Effector memory CD4-positive, alpha-beta T cell (primary cell): Measurements from ENCODE around the gene AP4S1.
A peak's percentile ranks its signal among the peaks of the same experiment; 100 is the strongest.

Experiments used
- DNase-seq, 3 donors: peaks; one replicate each; pipeline ENCODE4 v3.0.0-alpha.2; 2020
- H3K27ac ChIP-seq: 2 replicates; pipeline ENCODE4 v1.7.0; 2013; ENCODE audit warnings: mild to moderate bottlenecking, low read length, moderate library complexity; ENCODE audit not compliant: insufficient read depth, poor library complexity, severe bottlenecking
- H3K27me3 ChIP-seq: replicated peaks from 2 replicates; pipeline ENCODE4 v1.7.0; 2013; ENCODE audit warnings: mild to moderate bottlenecking, low read length; ENCODE audit not compliant: insufficient read depth, control insufficient read depth, poor library complexity, severe bottlenecking
- H3K36me3 ChIP-seq: 2 replicates; pipeline ENCODE4 v1.7.0; 2013; ENCODE audit warnings: mild to moderate bottlenecking, low read length, moderate library complexity; ENCODE audit not compliant: control insufficient read depth, insufficient read depth
- H3K4me1 ChIP-seq: 2 replicates; pipeline ENCODE4 v1.7.0; 2013; ENCODE audit warnings: low read length, mild to moderate bottlenecking; ENCODE audit not compliant: control insufficient read depth, insufficient read depth, poor library complexity, severe bottlenecking
- H3K4me3 ChIP-seq: 2 replicates; pipeline ENCODE4 v1.7.0; 2013; ENCODE audit warnings: low read length, low read depth, mild to moderate bottlenecking; ENCODE audit not compliant: insufficient read depth, poor library complexity, severe bottlenecking
- H3K9me3 ChIP-seq: 2 replicates; pipeline ENCODE4 v1.7.0; 2013; ENCODE audit warnings: mild to moderate bottlenecking, low read length, moderate library complexity; ENCODE audit not compliant: control insufficient read depth

Gene AP4S1

DNA sequence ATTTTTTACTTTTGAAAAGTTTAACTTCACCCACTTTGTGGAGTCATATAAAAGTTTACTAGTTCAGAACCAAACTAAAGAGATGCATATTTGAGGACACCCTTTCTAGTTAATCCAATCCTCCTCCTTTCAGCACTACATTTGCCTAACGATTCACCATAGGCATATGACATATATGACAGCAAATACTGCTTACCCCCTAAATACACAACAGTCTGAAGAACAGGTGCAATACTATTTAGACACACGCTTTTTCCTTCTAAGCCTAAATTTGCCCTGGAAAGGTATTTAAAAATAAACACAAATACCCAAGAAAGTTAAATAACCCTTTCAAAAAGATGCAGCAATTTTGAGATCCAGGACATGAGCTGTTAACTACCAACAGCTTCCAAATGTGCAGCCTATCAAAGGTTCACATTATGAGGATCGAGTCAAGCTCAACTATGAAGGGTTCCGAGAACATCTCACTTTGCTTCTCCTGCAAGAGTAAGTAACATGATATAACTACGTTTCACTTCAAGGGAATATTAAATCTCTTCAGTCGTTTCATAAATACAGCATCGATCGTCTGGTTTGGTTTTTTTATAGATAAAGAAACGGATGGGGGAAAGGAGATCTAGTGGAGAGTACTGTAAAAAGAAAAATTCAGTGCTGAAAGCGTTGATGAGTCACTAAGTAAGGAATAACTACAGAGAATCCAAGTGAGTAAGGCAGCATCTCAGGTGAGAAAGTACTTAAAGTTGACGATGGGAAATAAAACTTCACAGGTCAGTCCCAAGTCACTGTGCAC is 677 bp upstream of the AP4S1 start:
- H3K36me3 ChIP-seq: no peaks in the 10 kb centered on the region
- no peak for DNase-seq
- peak overlapping the region; percentile 96 for H3K4me3 ChIP-seq
- peaks cover 12% of the 10 kb centered on the region for H3K4me1 ChIP-seq
- H3K27ac ChIP-seq: peak overlapping the region; percentile 92
- H3K9me3 ChIP-seq: no peaks in the 10 kb centered on the region
- H3K27me3 ChIP-seq: no peaks in the 10 kb centered on the region

DNA sequence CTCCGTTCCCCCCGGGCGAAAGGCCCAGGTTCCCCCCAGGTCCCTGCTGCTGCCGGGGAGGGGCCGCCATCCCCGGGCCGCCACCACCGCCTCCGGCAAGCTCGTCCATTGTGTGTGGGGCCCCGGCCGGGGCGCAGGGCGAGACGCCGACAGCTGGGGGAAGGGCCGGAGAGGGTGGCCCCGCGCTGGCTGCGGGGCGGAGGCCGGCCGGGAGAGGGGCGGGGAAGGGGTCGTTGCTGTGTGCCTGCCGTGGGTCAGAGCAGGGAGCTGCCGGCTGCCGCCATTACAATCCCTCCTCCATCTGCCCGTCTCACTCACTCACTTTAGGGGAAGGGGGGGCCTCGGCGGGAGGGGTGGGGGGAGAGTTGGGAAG is 614 bp downstream of the AP4S1 start, which contains the start of gene STRN3:
Gene STRN3, minus strand, starts transcription at position 303 of the 373 bp plus-strand sequence. Its CDS starts 194 bp downstream, at position 109.
- Histone ChIP-seq H3K4me3 (peak within 1 kb of the TSS; percentile 96), H3K27ac (peak within 1 kb of the TSS; percentile 92), H3K27me3 (no peaks in the 10 kb centered on the region), H3K36me3 (no peaks in the 10 kb centered on the region), H3K9me3 (no peaks in the 10 kb centered on the region), H3K4me1 (peaks cover 12% of the 10 kb centered on the region)
- DNase-seq: no peak

DNA sequence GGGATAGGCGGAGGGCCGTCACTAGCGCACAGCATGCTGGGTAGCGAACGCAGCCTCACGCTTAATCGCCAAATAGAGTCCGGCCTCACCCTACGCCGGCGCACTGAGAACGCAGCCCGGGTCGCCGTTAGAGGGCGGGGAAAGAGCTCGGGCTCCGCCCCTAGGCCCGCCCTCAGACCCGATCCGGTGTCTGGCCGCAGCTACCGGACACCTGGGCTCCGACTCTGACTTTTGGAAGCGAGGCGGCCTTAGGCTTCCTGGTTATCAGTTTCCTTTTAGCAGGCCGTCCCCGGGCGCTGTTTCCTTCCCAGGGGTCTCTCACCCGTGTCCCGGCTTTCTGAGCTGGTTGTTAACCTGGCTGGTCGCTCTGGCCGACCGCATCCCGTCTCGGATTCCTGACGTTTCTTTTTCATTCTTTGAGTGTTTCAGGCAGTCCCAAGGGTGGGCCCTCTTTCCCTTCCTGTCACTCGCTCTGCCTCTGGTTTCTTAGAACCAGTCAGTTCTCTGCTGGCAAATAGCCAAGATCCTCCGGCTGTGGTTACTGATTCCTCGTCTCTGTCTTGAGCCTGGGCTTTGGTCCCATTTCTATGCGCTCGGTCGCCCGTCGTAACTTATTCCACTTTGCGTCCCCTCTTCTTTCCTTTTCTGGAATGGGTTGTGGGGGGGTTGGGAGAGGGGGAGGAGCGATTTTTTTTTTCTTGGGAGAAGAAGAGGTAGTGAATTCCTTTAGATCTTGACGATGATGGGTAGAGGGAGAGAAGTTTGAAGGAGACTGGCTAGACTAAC is 1.2 kb downstream of the AP4S1 start:
- H3K27ac ChIP-seq: peak overlapping the region; percentile 92
- H3K27me3 ChIP-seq: no peaks in the 10 kb centered on the region
- no peaks in the 10 kb centered on the region for H3K36me3 ChIP-seq
- no peaks in the 10 kb centered on the region for H3K9me3 ChIP-seq
- H3K4me1 ChIP-seq: peaks cover 14% of the 10 kb centered on the region
- peak overlapping the region; percentile 96 for H3K4me3 ChIP-seq
- peak; percentile 81 to 87 (median 84) for DNase-seq

DNA sequence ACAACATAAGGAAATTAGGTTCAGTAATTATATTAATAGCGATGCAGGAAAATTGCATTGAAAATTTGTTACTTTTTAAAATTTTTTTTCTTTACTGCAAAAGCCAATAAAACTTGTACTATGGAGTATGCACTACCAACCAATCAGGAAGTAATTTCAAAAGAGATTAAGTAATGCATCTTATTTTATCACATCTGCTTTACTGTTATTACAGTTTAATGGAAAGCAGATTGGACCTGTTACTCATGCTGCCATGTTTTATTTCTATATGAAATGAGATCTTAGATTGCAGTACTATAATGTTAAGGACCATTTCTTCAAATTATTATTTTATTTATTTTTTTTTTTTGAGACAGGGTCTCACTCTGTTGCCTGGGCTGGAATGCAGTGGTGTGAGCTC is 2.4 kb downstream of the AP4S1 start:
- H3K9me3 ChIP-seq: no peaks in the 10 kb centered on the region
- H3K27me3 ChIP-seq: no peaks in the 10 kb centered on the region
- no peaks in the 10 kb centered on the region for H3K36me3 ChIP-seq
- no peak for DNase-seq
- H3K27ac ChIP-seq: no peak overlapping the region
- H3K4me1 ChIP-seq: peaks cover 15% of the 10 kb centered on the region
- no peak overlapping the region for H3K4me3 ChIP-seq

DNA sequence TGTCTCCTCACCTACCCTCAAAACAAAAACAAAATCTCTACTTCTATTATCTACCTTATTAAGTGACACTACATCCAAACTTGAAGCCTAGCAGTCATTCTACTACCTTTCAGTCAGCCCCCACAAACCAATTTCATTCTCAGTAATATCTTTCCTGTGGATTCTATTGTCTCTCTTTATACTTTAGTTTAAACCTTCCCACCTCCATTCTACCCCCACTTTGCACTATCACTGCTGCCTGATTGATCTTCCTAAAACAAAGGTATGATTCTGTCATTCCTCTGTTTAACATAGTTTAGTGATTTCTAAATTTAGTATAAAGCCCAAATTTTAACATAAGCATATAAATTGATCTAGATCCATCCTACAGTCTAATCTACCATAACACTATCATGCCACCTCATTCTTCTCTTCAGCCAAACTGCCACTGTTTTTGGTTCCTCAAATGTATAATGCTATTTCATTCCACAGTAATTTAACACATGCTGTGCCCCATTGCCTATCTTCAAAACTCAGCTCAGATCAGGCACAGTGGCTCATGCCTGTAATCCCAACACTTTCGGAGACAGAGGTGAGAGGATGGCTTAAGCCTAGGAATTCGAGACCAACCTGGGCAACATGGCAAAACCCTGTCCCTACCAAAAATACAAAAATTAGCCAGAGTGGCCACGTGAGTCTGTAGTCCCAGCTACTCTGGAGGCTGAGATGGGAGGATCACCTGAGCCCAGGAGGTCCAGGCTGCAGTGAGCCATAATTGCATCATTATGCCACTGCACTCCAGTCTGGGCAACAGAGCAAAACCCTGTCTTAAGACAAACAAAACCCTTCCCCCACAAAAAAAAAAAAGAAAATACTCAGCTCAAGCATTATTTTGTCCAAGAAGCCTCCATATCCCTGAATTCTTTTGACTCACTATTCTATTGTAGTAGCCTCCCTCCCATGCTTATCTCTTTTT is 3.8 kb downstream of the AP4S1 start:
- Histone ChIP-seq H3K9me3 (no peaks in the 10 kb centered on the region), H3K4me3 (no peak overlapping the region), H3K27me3 (no peaks in the 10 kb centered on the region), H3K4me1 (peaks cover 10% of the 10 kb centered on the region), H3K27ac (no peak overlapping the region), H3K36me3 (no peaks in the 10 kb centered on the region)
- no peak for DNase-seq

DNA sequence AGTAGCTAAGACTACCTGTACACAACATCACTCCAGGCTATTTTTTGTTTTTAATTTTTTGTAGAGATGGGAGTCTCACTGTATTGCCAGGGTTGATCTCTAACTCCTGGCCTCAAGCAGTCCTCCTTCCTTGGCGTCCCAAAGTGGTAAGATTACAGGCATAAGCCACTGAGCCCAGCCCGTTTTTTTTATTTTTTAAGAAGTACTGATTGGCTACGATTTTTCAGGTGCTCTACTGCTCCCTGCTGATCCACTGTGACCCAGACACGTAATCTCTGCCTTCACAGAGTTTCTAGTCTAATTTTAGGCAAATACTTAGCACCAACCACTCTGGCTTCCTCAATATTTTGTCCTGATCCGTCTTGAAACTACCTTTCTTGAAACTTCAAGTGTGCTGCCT is 5.0 kb downstream of the AP4S1 start:
- Histone ChIP-seq H3K27me3 (no peaks in the 10 kb centered on the region), H3K9me3 (no peaks in the 10 kb centered on the region), H3K4me1 (peaks cover 10% of the 10 kb centered on the region), H3K36me3 (no peaks in the 10 kb centered on the region), H3K27ac (no peak overlapping the region), H3K4me3 (no peak overlapping the region)
- DNase-seq: no peak

DNA sequence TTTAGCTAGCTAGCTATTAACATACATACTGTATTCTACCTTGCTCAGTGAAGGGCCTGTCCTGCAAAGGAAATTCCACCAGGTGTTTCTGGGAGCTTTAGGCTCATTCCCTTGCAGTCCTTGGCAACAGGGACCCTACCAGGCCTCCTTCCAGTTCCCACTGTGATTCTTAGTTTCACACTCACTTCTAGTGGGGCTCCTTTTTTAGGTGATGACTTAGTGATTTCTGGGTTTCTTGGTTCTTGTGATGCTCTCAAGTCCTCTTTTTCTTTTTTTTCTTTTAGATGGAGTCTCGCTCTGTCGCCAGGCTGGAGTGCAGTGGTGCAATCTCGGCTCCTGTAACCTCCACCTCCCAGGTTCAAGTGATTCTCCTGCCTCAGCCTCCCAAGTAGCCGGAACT is 11.1 kb downstream of the AP4S1 start:
- Histone ChIP-seq H3K4me3 (no peak overlapping the region), H3K27ac (no peak overlapping the region), H3K36me3 (peaks cover 11% of the 10 kb centered on the region), H3K9me3 (no peaks in the 10 kb centered on the region), H3K27me3 (no peaks in the 10 kb centered on the region), H3K4me1 (peaks cover 2% of the 10 kb centered on the region)
- DNase-seq: no peak

DNA sequence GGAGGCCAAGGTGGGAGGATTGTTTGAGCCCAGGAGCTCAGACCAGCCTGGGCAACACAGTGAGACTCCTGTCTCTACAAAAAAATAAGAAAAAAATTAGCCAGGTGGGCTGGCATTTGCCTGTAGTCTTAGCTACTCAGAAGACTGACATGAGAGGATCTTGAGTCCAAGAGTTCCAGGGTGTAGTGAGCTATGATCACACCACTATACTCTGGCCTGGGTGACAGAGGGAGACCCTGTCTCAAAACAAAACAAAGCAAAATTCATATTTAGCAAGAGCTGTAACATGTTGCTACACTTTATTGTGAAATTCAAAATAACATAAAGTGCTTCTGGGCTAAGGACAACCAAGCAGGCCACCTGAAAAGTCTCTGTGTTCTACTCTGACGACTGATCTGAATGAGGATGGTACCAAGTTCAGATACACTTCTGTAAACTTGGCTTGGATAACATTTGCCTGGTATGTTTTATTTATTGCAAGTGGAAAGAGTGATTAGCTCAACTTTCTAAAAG is 12.3 kb downstream of the AP4S1 start:
- H3K4me3 ChIP-seq: no peak overlapping the region
- H3K9me3 ChIP-seq: no peaks in the 10 kb centered on the region
- no peaks in the 10 kb centered on the region for H3K27me3 ChIP-seq
- peaks cover 11% of the 10 kb centered on the region for H3K36me3 ChIP-seq
- no peak overlapping the region for H3K27ac ChIP-seq
- no peak for DNase-seq
- no peaks in the 10 kb centered on the region for H3K4me1 ChIP-seq

DNA sequence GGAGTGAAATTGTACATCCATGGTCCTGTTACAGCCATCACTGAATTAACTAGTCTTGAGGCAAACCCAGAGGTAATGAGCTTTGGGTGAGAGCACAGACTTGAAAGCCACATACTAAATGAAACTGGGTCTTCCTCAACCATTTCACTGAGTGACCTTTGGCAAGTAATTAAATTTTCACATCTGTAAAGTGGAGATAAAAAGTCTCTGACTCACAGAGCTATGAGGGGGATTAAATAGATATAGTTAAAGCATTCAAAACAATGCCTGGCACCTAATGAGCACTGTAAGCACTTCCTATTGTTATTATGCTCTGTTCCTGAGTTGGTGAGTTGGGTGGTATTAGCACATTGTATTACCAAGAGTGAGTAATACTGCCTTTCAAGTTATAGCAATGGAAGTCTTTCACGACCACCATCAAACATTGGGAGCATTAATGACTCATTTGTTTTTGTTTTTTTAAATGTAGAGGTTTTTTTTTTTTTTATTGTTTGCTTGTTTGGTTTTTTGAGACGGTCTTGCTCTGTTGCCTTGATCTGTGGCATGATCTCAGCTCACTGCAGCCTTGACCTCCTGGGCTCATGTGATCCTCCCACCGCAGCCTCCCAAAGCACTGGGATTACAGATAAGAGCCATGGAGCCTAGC is 13.2 kb downstream of the AP4S1 start:
- no peak overlapping the region for H3K4me3 ChIP-seq
- H3K27ac ChIP-seq: no peak overlapping the region
- no peaks in the 10 kb centered on the region for H3K4me1 ChIP-seq
- no peaks in the 10 kb centered on the region for H3K9me3 ChIP-seq
- DNase-seq: no peak
- no peaks in the 10 kb centered on the region for H3K27me3 ChIP-seq
- peaks cover 11% of the 10 kb centered on the region for H3K36me3 ChIP-seq
